ENCODE results near the gene PSMC6.

DNA sequence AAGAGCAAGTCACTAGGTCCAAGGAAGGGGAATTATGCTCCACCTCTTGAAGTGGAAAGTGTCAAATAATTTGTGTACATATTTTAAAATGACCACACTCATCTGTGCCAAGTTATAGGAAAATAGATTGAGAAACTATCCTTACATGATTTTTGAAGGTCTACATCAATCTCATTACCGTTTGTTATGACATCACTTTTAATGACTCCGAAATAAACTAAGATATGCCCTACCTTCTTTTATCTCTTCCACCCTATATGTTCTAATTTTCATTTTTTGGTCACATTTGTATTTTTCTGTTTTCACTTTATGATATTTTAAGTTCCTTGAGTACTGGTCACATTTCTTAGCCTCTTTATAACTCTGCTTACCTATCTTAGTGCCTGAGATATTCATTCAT lies 3.3 kb upstream of the PSMC6 start:
- TF ChIP-seq FOSL2 (IDR thresholded peaks at IDR 0.05; ENCODE audit: borderline replicate concordance, low read depth), result no peak
- TF ChIP-seq, protein P1, sequence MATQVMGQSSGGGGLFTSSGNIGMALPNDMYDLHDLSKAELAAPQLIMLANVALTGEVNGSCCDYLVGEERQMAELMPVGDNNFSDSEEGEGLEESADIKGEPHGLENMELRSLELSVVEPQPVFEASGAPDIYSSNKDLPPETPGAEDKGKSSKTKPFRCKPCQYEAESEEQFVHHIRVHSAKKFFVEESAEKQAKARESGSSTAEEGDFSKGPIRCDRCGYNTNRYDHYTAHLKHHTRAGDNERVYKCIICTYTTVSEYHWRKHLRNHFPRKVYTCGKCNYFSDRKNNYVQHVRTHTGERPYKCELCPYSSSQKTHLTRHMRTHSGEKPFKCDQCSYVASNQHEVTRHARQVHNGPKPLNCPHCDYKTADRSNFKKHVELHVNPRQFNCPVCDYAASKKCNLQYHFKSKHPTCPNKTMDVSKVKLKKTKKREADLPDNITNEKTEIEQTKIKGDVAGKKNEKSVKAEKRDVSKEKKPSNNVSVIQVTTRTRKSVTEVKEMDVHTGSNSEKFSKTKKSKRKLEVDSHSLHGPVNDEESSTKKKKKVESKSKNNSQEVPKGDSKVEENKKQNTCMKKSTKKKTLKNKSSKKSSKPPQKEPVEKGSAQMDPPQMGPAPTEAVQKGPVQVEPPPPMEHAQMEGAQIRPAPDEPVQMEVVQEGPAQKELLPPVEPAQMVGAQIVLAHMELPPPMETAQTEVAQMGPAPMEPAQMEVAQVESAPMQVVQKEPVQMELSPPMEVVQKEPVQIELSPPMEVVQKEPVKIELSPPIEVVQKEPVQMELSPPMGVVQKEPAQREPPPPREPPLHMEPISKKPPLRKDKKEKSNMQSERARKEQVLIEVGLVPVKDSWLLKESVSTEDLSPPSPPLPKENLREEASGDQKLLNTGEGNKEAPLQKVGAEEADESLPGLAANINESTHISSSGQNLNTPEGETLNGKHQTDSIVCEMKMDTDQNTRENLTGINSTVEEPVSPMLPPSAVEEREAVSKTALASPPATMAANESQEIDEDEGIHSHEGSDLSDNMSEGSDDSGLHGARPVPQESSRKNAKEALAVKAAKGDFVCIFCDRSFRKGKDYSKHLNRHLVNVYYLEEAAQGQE (IDR thresholded peaks at IDR 0.05; ENCODE audit: low read depth, low read length), result no peak
- no peak for TF ChIP-seq CTCF (IDR thresholded peaks at IDR 0.05)
